Left lung (tissue), 10 donors: ENCODE measurements around the gene SEMA4B. TPM values are rescaled to one million over a fixed set of nuclear protein-coding genes. Genes with fewer than 3 reads are reported as not detected.
"Not testable (repeated sequence)": the region's sequence is repeated elsewhere in the genome, so short reads cannot be mapped to it uniquely, and the experiment has no call there.

Source experiments
- ATAC-seq: fragments of 200-7000 bp; cut with Tn5 transposase; one replicate; pipeline ENCODE4 v1.9.1; 2020; ENCODE audit warnings: moderate library complexity
- DNase-seq, 4 donors: peaks; one replicate each; pipeline ENCODE4 v3.0.0-alpha.2; 2013 to 2020
- H3K27ac ChIP-seq, 2 donors: fragments of 200-600 bp; sonication (generic) in 1 of 2; one replicate each; pipeline versions ENCODE4 v1.5.0 to v1.8.0; 2020 to 2021
- H3K27me3 ChIP-seq, 2 donors: fragments of 200-600 bp; sonication (generic) in 1 of 2; one replicate each; pipeline versions ENCODE4 v1.5.0 to v1.8.0; 2020 to 2021
- H3K36me3 ChIP-seq, 2 donors: fragments of 200-600 bp; sonication (generic) in 1 of 2; one replicate each; pipeline versions ENCODE4 v1.5.0 to v1.8.0; 2020 to 2021
- H3K4me1 ChIP-seq, 2 donors: fragments of 200-600 bp; one replicate each; pipeline ENCODE4 v1.8.0; 2021
- H3K4me3 ChIP-seq, 2 donors: fragments of 200-600 bp; sonication (generic) in 1 of 2; one replicate each; pipeline versions ENCODE4 v1.5.0 to v1.8.0; 2020 to 2021; ENCODE audit warnings: mild to moderate bottlenecking in 1 of 2
- H3K9me3 ChIP-seq, 2 donors: fragments of 200-600 bp; sonication (generic) in 1 of 2; one replicate each; pipeline versions ENCODE4 v1.5.0 to v1.8.0; 2020 to 2021
- intact Hi-C, 2 donors: fragments of 100-400 bp; cut with DNase I; formaldehyde crosslinking; loops; one replicate each; pipeline versions ENCODE4 v1.11.2 to v1.14.2; 2022
- polyA plus RNA-seq, 6 donors: library from polyadenylated mRNA; unstranded; fragments of 120-200 nt; gene quantifications; one replicate each; pipeline ENCODE4 v1.2.1, GENCODE V29; 2013; ENCODE audit not compliant: insufficient read length in 6 of 6
- total RNA-seq, 2 donors: library from RNA; stranded (reverse); fragmentation: NEBNext Ultra II Directional; extraction: Animal tissue kit (Norgen Biotek cat#: 25700); gene quantifications; one replicate each; pipeline ENCODE4 v1.2.1, GENCODE V29; 2021
- TF ChIP-seq, protein P1 (sequence below), 2 donors: fragments of 200-600 bp; sonication (generic) in 1 of 2; IDR thresholded peaks; one replicate each; pipeline versions ENCODE4 v1.5.0 to v1.8.0; 2021; ENCODE audit warnings: antibody characterized with exemption in 2 of 2
- donor health status: DM: no; HTN: yes; CAD: no.
- donor health status: DM: no; HTN: no; CAD: no.

SEMA4B gene
- total and polyA plus RNA-seq, 8 donors: 22.8 to 66.7 (median 26.6) TPM

DNA sequence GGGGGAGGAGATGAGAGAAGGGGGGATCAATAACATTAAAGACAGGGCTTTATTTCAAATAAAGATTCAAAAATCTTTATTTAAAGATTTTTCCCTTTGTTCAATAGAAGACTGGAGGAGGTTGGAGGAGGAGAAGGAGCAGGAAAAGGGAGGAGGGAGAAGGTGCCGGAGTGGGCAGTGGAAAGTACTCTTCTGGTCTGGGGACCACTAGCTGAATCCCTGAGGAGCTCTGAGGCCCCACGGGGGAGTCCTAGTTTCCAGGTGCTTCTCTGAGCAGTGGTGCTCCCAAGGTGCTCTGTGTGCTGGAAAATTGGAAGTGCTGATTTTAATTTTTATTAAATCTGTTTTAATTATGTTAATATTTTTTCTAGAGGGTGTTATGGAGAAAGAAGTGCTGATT lies 19.4 kb upstream of the SEMA4B start:
- ATAC-seq (no peak), DNase-seq (no peak)
- Histone ChIP-seq H3K4me1 (peaks cover 0 to 45% of the 10 kb centered on the region in 2 donors), H3K27me3 (peaks cover 0 to 6% of the 10 kb centered on the region in 2 donors), H3K36me3 (no peaks in the 10 kb centered on the region), H3K4me3 (no peak overlapping the region), H3K9me3 (no peaks in the 10 kb centered on the region), H3K27ac (no peak overlapping the region)
- TF ChIP-seq, protein P1, sequence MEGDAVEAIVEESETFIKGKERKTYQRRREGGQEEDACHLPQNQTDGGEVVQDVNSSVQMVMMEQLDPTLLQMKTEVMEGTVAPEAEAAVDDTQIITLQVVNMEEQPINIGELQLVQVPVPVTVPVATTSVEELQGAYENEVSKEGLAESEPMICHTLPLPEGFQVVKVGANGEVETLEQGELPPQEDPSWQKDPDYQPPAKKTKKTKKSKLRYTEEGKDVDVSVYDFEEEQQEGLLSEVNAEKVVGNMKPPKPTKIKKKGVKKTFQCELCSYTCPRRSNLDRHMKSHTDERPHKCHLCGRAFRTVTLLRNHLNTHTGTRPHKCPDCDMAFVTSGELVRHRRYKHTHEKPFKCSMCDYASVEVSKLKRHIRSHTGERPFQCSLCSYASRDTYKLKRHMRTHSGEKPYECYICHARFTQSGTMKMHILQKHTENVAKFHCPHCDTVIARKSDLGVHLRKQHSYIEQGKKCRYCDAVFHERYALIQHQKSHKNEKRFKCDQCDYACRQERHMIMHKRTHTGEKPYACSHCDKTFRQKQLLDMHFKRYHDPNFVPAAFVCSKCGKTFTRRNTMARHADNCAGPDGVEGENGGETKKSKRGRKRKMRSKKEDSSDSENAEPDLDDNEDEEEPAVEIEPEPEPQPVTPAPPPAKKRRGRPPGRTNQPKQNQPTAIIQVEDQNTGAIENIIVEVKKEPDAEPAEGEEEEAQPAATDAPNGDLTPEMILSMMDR (IDR thresholded peaks at IDR 0.05): no peak
- intact Hi-C loops: no loop called here

GRCh38 chr15:90184119-90184785 lies 16.9 kb upstream of the SEMA4B start:
- TF ChIP-seq, protein P1 (IDR thresholded peaks at IDR 0.05): no peak
- peak; percentile 78 for ATAC-seq
- Histone ChIP-seq H3K27me3 (peaks cover 0 to 6% of the 10 kb centered on the region in 2 donors), H3K9me3 (no peaks in the 10 kb centered on the region), H3K4me1 (peaks cover 3 to 64% of the 10 kb centered on the region in 2 donors), H3K36me3 (no peaks in the 10 kb centered on the region), H3K27ac (peak overlapping the region; percentile 90 to 93), H3K4me3 (peak overlapping the region; percentile 74 to 89)
- intact Hi-C loops: no loop called here
- DNase-seq: no peak

- TF ChIP-seq, protein P1 (IDR thresholded peaks at IDR 0.05): no peak
- Histone ChIP-seq H3K4me1 (peaks cover 3 to 72% of the 10 kb centered on the region in 2 donors), H3K27me3 (peaks cover 0 to 6% of the 10 kb centered on the region in 2 donors), H3K4me3 (peak overlapping the region; percentile 74 to 89), H3K36me3 (no peaks in the 10 kb centered on the region), H3K9me3 (no peaks in the 10 kb centered on the region), H3K27ac (peak overlapping the region; percentile 90 to 93)
- intact Hi-C loops: no loop called here
- DNase-seq (peak in 2 of 4 donors; percentile 73 to 91), ATAC-seq (peak; percentile 82)
These were observed 16.1 kb upstream of the SEMA4B start for GRCh38 chr15:90184786-90185704.

- TF ChIP-seq, protein P1 (IDR thresholded peaks at IDR 0.05): no peak
- H3K27me3 ChIP-seq: peaks cover 0 to 6% of the 10 kb centered on the region in 2 donors
- peaks cover 16 to 89% of the 10 kb centered on the region in 2 donors for H3K4me1 ChIP-seq
- ATAC-seq (no peak), DNase-seq (no peak)
- H3K9me3 ChIP-seq: no peaks in the 10 kb centered on the region
- peak overlapping the region in 1 of 2 donors; percentile 74 for H3K27ac ChIP-seq
- no peak overlapping the region for H3K4me3 ChIP-seq
- no peaks in the 10 kb centered on the region for H3K36me3 ChIP-seq
- intact Hi-C loops: no loop called here
These were observed 13.8 kb upstream of the SEMA4B start for GRCh38 chr15:90187257-90187868.

- H3K36me3 ChIP-seq, DNase-seq, ATAC-seq, H3K9me3 ChIP-seq, H3K27me3 ChIP-seq, H3K4me3 ChIP-seq, intact Hi-C loops: not testable (repeated sequence)
- Histone ChIP-seq H3K27ac (peak overlapping the region in 1 of 2 donors; percentile 74), H3K4me1 (peaks cover 22 to 92% of the 10 kb centered on the region in 2 donors)
These were observed 13.1 kb upstream of the SEMA4B start for GRCh38 chr15:90188065-90188464.
